COLO829 (cell line): Measurements from ENCODE around the gene P2RY6.

Experiments used
- DNase-seq: peaks from one replicate; pipeline ENCODE4 v3.0.0; 2012; ENCODE audit warnings: low spot score

P2RY6 gene

GRCh38 chr11:73337846-73338245 lies 65.7 kb downstream of the P2RY6 start:
- no peak for DNase-seq

GRCh38 chr11:73338279-73338678 lies 66.1 kb downstream of the P2RY6 start:
- DNase-seq = no peak

GRCh38 chr11:73340164-73340563 lies 68.0 kb downstream of the P2RY6 start:
- no peak for DNase-seq

GRCh38 chr11:73342633-73343032 lies 70.5 kb downstream of the P2RY6 start:
- DNase-seq = no peak

GRCh38 chr11:73343076-73343873 lies 71.1 kb downstream of the P2RY6 start:
- DNase-seq = no peak

- DNase-seq = no peak
Observed at GRCh38 chr11:73344191-73344607, 72.1 kb downstream of the P2RY6 start.

GRCh38 chr11:73345481-73346160 lies 73.5 kb downstream of the P2RY6 start:
- no peak for DNase-seq

GRCh38 chr11:73346186-73346935 lies 74.2 kb downstream of the P2RY6 start:
- no peak for DNase-seq

GRCh38 chr11:73347067-73347466 lies 74.9 kb downstream of the P2RY6 start:
- DNase-seq = no peak
